NCI-H2196 treated with DMSO at 0.1 percent for 48 hours (cell line): Measurements from ENCODE around the gene PRKCZ.
"Not testable (repeated sequence)": the region's sequence is repeated elsewhere in the genome, so short reads cannot be mapped to it uniquely, and the experiment has no call there.

Experiments
- DNase-seq: peaks from one replicate; lab custom pipeline; 2025; ENCODE audit not compliant: unreplicated experiment; lab: John Stamatoyannopoulos, UW

PRKCZ gene

GRCh38 chr1:2084306-2084705 lies 34.1 kb downstream of the PRKCZ start:
- DNase-seq: no peak

GRCh38 chr1:2085080-2085479 lies 34.9 kb downstream of the PRKCZ start:
- DNase-seq: no peak

DNA sequence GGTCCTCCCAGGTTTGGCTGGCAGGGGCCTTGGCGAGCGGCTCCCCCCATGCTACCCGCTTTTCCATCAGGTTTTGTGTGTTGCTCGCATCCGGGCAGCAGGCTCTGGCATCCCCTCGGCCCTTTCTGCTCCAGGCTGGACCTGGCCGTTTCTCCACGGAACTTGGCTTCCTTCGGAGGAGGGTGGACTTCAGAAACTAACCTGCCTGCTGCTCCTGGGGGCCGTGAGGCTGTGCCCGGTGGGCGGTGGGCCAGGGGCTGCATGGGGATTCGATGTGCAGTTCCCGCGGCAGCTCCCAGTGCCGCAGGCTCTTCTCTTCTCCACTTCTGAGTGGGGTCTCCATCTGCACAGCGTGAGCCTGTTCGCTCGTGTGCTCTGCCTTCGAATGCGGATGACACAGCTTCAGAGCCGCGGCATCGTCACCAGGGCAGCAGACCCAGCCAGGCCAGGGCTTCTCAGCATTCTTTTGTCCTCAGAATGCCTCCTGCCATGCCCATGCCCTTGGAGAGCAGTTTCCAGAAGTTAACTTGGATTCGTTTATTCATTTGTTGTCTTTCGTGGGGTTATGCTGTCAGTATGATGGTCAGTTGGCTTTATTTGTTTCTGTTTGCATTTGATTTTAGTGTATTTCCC lies 36.4 kb downstream of the PRKCZ start:
- no peak for DNase-seq

GRCh38 chr1:2087766-2088165 lies 37.6 kb downstream of the PRKCZ start:
- DNase-seq: no peak

DNA sequence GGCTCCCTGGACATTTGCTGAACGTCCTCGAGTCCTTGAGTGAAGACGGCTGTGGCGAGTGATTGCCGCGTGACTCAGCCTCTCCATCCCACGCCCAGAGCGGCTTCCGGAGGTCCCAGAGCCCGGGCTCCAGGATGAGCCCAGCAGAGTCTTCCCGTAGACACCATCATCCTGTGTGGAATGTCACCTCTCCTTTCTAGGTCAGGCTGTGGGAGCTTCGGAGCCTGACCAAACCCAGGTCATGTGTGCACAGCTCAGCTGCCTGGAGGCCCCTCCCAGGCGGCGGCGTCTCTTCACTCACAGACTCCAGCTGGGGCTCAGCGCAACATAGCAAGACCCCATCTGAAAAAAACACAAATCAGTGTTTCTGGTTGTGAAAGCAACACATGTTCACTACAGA lies 38.2 kb downstream of the PRKCZ start:
- no peak for DNase-seq

DNA sequence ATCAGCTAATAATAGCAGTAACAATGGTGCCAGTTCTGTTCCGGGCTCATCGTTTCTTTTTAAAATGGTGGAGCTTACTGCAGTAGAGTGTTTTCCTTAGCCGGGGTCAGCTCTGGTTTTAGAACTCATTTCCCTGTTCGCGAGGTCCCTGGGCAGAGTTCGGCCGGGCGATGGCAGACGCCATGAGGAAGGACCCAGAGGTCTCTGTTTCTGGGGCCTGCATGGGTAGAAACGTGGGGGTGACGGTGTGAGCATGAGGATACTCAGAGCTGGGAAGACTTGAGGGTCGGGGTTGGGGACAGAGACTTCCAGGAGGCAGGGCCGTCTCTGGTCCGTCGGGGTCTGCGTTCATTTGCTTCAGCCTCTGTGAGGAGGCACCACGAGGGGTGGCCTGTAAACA lies 38.8 kb downstream of the PRKCZ start:
- DNase-seq: no peak

GRCh38 chr1:2090216-2090890 lies 40.1 kb downstream of the PRKCZ start:
- DNase-seq: no peak

GRCh38 chr1:2091611-2092604 lies 41.7 kb downstream of the PRKCZ start:
- no peak for DNase-seq

- DNase-seq: no peak
These were observed 42.8 kb downstream of the PRKCZ start for GRCh38 chr1:2093055-2093454.

- no peak for DNase-seq
These were observed 43.4 kb downstream of the PRKCZ start for GRCh38 chr1:2093636-2094035.

GRCh38 chr1:2094269-2095158 lies 44.3 kb downstream of the PRKCZ start:
- not testable (repeated sequence) for DNase-seq

- DNase-seq: no peak
These were observed 45.2 kb downstream of the PRKCZ start for GRCh38 chr1:2095394-2095793.

- DNase-seq: no peak
These were observed 45.9 kb downstream of the PRKCZ start for GRCh38 chr1:2095981-2096736.

DNA sequence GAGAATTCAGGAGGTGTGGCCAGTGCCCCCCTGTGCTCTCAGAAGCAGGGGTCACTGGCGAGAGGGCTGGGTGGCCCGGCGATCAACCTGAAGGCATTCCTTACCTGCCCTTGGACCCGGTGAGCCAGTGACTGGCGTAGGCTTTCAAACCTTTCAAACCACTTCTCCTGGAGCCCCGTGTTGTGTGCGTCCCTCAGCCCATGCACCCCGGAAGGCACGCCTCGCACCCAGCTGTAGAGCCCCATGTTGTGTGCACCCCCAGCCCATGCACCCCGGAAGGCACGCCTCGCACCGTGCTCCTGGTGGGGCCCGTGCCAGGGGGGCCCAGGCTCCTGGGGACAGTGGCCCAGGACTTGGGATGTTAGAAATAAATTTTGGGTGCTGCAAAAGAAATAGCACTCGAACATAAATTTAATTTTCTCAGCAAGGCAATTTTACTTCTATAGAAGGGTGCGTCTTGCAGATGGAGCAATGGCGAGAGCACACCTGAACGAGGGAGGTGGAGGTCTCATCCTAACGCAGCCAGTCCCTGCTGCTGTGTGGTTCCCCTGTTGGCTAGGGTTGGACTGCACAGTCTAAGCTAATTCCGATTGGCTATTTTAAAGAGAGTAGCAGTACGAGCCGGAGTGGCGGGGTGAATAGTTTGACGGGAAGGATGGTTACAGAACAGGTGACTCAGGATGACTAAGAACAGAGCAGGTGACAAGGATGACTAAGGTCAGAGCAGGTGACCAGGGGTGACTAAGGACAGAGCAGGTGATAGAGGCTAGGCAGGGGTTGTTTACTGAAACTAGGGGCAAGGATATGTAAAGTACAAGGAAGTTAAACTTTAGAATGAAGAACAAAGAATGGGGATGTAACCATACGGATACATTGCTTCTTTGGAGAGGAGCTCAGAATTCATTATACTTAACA lies 47.4 kb downstream of the PRKCZ start:
- DNase-seq: no peak

GRCh38 chr1:2098301-2098698 lies 48.1 kb downstream of the PRKCZ start:
- DNase-seq: no peak

- DNase-seq: no peak
These were observed 48.9 kb downstream of the PRKCZ start for GRCh38 chr1:2098839-2099785.

- no peak for DNase-seq
These were observed 49.9 kb downstream of the PRKCZ start for GRCh38 chr1:2099886-2100779.
